PFSK-1 (cell line): ENCODE measurements around the gene PGF.

ENCODE experiments used
- FOXP2 ChIP-seq: optimal IDR thresholded peaks from 2 replicates; pipeline ENCODE3; 2011; ENCODE audit warnings: borderline replicate concordance, control low read depth, inconsistent platforms; ENCODE audit not compliant: insufficient read depth; ENCODE audit errors: extremely low read length, extremely low read depth
- POLR2AphosphoS5 ChIP-seq: IDR thresholded peaks from 2 replicates; pipeline ENCODE4 v1.6.1; 2012; ENCODE audit warnings: low read depth, mild to moderate bottlenecking, control low read depth, low read length, moderate library complexity
- REST ChIP-seq, 2 experiments: IDR thresholded peaks; 2 replicates each; pipeline versions ENCODE4 v1.6.1 to v1.8.0; 2011 to 2012; ENCODE audit warnings: low read depth in 2 of 2, low read length in 2 of 2, control low read depth in 1 of 2, inconsistent platforms in 1 of 2, mild to moderate bottlenecking in 1 of 2, moderate library complexity in 1 of 2; ENCODE audit not compliant: insufficient read depth in 1 of 2
- SIN3A ChIP-seq: IDR thresholded peaks from 2 replicates; pipeline ENCODE4 v1.6.1; 2012; ENCODE audit warnings: mild to moderate bottlenecking, low read length, moderate library complexity, borderline replicate concordance; ENCODE audit not compliant: insufficient read depth
- TAF1 ChIP-seq: IDR thresholded peaks from 2 replicates; pipeline ENCODE4 v1.6.1; 2012; ENCODE audit warnings: low read length, control low read depth, borderline replicate concordance; ENCODE audit not compliant: insufficient read depth

The PGF gene

GRCh38 chr14:74963178-74963704 is 7.8 kb upstream of the PGF start:
- no peak for TF ChIP-seq SIN3A
- TF ChIP-seq TAF1: no peak
- no peak for TF ChIP-seq REST (IDR thresholded peaks at IDR 0.05; ENCODE audit: insufficient read depth in 1 of 2, low read depth in 2 of 2, low read length in 2 of 2)
- TF ChIP-seq FOXP2: no peak
- no peak for TF ChIP-seq POLR2AphosphoS5

- no peak for TF ChIP-seq REST (IDR thresholded peaks at IDR 0.05; ENCODE audit: insufficient read depth in 1 of 2, low read depth in 2 of 2, low read length in 2 of 2)
Measured at GRCh38 chr14:74962493-74962892, 7.1 kb upstream of the PGF start.

GRCh38 chr14:74962046-74962445 is 6.6 kb upstream of the PGF start:
- TF ChIP-seq TAF1 (no peak), POLR2AphosphoS5 (no peak), REST (IDR thresholded peaks at IDR 0.05; ENCODE audit: insufficient read depth in 1 of 2, low read depth in 2 of 2, low read length in 2 of 2) (no peak), SIN3A (no peak), FOXP2 (no peak)

GRCh38 chr14:74961238-74961911 is 6.0 kb upstream of the PGF start:
- no peak for TF ChIP-seq POLR2AphosphoS5
- no peak for TF ChIP-seq SIN3A
- TF ChIP-seq FOXP2: no peak
- TF ChIP-seq REST (IDR thresholded peaks at IDR 0.05; ENCODE audit: insufficient read depth in 1 of 2, low read depth in 2 of 2, low read length in 2 of 2): no peak
- no peak for TF ChIP-seq TAF1

- no peak for TF ChIP-seq POLR2AphosphoS5
- TF ChIP-seq FOXP2: no peak
- TF ChIP-seq SIN3A: no peak
- no peak for TF ChIP-seq TAF1
- no peak for TF ChIP-seq REST (IDR thresholded peaks at IDR 0.05; ENCODE audit: insufficient read depth in 1 of 2, low read depth in 2 of 2, low read length in 2 of 2)
Measured at GRCh38 chr14:74960736-74961135, 5.3 kb upstream of the PGF start.
